ENCODE measurements around the gene ZFP92.

ZFP92 gene

DNA sequence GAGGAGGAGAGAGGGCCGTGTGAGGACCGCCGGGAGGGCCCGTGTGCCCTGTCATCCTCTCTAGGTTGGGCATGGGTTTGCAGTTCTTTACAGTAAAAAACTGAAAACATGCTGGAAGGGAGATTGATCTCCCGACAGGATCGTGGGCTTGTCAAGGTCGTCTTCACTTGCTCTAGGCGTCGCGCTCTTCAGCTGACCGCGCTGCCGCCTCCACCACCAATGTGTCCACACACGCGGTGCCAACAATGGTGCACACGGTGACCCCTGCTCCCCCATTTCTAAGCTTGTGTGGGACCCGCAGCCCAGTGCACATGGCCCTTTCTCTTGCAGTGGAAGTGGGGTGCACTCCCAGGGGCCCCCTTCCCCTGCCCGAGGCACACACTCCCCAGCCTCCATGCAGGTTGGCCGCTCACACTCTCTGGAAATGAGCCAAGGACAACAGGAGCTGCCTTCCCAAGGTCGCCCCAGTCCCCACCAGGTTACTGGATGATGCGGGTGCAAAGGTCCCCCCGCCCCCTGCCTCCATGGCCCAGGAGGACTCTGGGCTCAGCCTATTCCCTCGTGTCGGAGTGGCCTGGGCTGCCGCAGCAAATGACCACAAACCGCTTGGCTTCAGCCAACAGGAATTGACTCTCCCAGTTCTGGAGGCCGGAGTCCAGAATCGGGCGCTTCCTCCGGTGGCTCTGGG lies 1.7 kb upstream of the ZFP92 start:
- FAIRE-seq, result no peak

DNA sequence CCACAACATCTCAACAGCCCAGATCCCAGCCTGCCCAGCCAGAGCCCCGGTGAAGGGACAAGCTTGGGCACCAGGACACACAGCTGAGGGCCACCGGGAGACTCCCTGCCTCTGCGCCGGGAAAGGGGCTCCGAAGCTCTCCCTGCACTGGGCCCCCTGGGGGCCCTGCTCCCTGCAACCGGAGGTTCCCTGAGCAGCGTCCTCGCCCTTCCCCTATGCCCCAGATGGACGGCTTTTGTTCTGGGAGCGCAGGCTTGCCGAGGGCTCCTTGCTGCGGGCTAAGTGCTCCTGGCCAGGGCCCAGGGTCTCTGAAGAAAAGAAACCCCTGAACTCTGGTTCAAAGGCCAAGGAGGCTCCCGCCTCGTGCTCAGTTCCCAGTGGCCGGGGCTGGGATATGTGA lies 899 bp upstream of the ZFP92 start:
- FAIRE-seq, result no peak

DNA sequence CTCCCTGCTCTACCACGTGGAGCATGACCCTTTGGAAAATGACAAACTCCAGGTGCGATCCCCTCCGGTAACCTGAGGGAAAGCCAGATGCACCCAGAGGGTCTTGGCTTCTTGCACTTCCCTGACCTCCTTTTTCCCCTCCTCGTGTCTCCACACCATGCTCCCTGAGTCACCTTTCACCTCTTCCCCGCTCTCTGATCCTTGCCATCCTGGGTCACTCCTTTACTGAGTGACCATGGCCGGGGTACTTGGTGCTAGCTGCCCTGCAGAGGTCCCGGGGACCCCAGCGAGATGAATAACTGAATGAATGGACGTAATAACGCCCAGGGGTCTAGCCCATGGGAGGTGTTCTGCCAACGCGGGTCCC lies 401 bp upstream of the ZFP92 start:
- FAIRE-seq, result no peak

DNA sequence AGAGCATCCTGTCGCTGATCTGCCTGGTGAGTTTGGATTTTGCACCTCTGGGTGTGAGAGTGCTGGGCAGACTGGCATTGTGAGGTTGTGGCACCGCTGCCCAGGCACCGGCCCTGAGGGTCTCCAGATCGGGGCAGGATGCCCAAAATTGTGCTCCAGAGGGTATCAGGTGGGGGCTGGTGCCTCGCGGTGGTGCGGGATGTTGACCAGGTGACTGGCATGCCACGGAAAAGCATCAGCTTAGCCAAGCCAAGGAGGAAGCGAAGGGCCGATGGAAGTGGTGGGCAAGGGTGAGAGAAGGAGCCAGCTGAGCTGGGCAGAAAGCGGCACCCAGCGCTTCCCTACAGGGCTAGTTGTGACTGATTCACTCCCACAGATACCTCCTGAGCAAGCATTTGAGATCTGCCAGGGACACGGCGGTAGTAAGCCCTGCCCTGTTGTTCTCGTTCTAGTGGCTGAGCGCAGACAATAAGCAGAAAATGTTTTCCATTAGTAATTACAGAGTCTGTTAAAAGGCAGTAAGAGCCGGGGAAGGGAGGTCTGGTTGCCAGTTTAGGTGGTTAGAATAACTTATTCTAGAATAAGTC lies 809 bp downstream of the ZFP92 start:
- FAIRE-seq, result no peak

DNA sequence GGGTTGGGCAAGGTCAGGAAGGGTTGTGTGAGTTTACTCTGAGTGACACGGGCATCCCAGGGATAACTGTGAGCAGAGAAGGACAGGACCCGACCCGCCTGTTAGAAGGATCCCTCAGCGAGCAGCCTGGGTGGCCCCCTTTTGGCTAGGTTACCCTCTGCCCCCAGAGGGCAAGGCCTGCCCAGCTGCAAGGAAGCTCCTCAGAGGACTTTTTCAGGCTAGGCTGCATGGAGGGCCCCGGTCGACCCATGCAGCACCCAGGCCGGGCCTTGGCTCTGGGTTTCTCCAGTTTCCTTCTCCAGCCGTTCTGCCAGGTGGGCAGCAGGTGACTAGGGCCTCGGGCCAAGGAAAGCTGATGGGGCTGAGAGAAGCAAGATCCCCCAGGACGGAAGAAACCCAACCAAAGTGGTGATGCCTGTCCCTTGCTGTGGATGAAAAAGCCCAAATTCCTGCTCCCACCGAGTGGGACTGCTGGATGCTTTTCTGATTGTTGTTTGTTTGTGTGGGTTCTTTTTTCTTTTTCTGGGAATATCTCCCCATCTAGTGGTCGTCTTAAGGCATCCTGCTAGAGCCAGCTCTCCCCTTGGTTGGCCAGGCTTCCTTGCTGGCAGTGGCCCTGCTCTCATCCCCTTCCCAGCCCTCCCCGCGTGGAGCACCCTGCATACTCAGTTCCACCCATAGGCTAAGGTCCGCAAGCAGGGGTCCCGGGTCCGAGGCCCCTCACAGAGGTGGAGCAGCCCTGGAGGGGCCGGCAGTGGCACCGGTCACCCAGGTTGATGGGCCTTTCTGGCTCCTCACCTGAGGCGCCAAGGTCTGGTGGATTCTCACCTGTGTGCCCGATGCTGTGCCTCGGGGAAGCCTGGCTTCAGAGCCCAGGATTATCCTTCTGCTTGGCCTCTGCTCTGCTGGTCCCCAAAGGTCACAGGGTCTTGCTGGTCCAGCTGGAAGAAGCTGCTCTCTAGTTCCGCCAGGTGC lies 1.8 kb downstream of the ZFP92 start:
- no peak for FAIRE-seq

DNA sequence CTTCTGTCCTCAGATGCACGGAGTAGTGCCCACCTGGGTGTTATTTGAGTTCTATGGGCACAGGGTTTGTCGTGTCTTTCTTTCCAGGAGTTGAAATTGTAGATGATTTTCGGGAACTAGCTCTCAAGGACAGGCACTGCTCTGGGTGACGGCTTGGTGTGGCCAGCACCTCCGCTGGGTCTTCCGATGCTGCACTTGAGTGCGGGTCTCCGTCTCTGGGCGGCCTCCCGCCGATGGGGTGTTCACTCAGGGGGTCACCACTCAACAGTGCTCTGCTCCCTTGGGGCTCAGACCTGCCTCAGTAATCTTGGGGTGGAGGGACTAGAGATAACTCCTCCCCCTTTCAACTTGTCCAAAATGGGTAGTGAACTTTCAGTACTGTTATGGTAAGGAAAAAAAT lies 2.5 kb downstream of the ZFP92 start:
- FAIRE-seq, result no peak

DNA sequence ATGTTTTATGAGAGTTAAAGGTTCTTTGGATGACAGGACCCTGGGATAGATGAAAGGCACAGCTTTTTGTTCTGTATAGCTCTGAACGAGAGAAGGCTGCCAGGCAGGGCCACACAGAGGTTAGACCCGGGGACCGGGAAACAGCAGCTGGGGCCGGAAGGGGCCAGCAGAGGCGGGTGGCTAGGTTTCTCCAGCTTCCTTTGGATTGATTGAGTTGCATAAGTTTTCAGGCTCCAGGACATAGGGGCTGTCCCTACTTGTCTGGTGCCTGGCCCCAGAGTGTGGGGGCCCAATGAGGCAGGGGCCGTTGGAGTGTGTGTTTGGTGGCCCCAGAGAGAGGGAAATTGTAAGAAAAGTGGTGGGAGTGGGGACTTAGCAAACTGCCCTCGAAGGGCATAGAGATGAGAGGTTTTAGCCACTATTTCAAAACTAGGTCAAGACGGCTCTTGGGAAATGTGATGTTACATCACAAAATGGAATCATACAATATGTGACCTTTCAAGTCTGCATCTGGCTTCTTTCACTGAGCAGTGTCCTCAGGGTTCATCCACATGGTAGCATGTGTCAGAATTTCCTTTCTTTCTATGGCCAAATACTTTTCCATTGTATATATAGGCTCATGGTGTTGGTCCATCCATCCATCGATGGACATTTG lies 3.7 kb downstream of the ZFP92 start:
- FAIRE-seq, result no peak

DNA sequence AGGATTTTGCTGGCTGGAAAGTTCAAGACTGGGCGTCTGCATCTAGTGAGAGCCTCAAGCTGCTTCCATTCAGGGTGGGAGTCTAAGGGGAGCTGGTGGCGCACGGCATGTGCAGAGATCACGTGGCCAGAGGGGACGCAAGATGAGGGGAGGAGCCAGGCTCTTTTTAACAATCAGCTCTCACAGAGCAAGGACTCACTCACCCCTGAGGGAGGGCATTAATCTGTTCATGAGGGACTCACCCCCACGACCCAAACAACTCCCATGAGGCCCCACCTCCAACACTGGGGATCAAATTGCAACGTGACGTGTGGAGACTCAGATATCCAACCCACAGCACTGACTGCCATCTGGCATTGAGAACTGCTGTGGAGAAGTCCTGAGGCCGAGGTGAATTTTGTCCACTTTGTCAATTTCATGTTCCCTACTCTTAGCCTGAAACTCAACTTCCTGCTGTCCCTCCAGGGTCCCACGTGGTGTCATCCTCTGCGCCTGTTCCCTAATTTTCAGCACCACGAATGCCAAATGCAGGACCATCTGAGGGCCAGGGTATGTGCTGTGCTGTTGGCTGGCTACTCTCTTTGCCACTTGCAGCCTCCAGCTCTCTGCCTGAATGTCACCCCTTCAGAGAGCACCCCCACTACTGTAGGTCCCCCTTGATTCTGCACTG lies 5.6 kb downstream of the ZFP92 start:
- FAIRE-seq, result no peak

DNA sequence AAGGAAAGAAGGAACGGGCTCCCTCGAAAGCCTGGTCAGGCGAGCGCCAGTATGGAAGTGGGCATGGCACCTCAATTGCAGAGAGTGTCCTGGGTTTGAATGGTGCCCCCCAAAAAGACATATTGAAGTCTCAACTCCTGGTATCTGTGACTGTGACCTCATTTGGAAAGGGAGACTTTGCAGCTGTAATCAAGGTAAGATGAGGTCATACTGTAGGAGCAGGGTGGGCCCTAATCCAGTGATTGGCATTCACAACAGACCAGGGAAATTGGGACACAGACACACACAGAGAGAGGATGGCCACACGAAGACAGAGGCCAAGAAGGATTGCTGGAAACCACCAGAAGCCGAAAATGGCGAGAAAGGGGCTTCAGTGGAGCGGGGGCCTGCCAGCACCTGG lies 6.4 kb downstream of the ZFP92 start:
- no peak for FAIRE-seq

DNA sequence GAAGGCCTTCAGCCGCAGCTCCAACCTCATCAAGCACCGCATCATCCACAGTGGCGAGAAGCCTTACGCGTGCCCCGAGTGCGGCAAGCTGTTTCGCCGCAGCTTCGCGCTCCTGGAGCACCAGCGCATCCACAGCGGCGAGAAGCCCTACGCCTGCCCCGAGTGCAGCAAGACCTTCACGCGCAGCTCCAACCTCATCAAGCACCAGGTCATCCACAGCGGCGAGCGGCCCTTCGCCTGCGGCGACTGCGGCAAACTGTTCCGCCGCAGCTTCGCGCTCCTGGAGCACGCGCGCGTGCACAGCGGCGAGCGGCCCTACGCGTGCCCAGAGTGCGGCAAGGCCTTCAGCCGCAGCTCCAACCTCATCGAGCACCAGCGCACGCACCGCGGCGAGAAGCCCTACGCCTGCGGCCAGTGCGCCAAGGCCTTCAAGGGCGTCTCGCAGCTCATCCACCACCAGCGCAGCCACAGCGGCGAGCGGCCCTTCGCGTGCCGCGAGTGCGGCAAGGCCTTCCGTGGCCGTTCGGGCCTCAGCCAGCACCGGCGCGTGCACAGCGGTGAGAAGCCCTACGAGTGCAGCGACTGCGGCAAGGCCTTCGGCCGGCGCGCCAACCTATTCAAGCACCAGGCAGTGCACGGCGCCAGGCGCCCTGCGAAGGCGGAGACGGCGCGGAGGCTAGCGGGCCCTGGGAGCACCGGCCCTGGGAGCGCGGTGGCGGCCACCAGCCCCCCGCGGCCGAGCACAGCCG lies 9.8 kb downstream of the ZFP92 start:
- no peak for FAIRE-seq

DNA sequence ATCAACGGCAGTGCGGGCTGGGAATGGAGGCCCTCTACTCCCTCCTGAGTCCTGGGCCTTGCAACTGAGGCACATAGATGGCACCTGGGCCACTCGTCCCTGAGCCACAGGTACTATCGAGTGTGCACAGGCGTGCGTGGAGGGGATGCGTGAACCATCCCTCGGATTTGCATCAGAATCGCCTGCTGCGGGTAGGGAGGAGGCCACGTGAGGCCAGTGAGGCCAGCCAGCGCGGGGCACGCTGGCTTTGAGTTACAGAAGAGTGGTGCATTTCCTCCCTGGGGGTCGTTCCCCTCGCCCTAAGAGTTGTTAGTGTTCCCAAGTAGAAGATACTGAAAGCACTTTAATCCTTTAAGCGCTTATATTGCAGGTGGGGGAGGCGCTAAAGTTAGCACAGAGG lies 10.6 kb downstream of the ZFP92 start:
- FAIRE-seq, result no peak

DNA sequence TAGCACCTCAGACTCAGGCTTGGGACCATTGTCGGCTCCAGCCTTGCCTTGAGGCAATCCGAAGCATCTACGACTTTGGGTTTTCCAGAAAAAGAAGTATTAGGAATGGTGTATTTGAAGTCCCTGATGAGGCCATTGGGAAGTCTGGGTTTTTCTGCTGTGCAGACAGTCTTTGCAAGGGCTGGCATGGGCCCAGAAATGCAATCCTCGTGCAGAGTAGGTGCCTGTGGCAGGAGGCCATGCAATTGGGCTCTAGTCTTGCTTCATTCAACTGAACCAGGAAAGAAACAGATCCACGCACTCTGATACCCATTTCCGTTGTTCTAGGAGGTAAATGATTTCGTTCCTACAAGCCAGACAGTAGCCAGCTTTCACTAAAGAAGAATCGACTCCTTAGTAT lies 12.4 kb downstream of the ZFP92 start:
- FAIRE-seq, result no peak

DNA sequence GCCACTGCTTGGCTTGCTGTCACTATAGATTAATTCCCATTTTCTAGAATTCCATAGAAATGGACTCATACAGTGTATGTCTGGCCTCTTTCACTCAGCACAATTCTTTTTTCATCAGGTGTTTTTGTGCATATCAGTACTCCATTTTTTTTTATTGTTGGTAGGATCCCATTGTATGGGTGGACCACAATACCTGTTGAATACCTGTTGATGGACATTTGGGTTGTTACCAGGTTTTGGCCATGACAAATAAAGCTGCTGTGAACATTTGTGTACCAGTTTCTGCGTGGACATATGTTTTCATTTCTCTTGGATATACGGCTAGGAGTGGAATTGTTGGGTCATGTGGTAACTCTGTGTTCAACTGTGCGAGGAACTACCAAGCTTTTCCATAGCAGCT lies 14.9 kb downstream of the ZFP92 start:
- no peak for FAIRE-seq

DNA sequence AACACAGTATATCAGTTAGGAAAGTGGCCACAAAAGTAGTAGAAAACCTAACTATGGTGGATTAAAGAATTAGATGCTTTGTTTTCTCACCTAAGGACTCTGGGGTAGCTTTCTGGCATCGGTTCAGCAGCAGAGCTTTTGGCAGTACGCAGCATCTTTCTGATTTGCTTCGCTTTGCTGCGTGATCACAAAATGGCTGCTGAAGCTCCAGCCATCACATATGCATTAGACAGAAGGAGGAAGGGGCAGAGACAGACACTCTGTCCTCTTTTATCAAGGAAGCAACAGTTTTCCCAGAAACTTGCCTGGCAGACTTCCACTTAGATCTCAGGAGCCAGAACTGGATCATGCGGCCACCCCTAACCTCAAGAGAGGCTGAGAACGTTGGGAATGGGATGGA lies 19.5 kb downstream of the ZFP92 start:
- no peak for FAIRE-seq

DNA sequence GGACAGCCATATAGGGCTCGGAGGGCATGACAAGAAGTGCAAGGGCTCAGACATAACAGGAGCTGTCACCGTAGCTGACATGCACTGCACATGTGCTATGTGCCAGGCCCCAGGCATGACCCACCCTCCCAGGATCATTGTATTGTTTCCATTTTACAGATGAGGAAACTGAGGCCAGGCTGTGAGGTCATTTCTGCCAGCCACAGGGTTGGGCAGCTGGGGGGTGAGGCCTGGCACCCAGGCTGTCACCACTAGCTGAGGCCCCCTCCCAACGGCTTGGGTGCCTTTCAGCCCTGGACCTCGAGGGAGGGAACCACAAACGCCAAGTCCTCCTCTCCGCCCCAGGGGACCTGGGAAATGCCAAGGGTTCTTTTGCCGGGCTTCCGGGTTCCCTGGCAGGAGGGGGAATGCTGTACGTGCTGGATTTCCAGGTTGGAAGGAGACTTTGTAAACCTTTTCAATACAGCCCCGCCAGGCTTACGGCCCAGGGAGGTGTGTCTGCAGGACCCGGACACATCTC lies 21.9 kb downstream of the ZFP92 start:
- no peak for FAIRE-seq

DNA sequence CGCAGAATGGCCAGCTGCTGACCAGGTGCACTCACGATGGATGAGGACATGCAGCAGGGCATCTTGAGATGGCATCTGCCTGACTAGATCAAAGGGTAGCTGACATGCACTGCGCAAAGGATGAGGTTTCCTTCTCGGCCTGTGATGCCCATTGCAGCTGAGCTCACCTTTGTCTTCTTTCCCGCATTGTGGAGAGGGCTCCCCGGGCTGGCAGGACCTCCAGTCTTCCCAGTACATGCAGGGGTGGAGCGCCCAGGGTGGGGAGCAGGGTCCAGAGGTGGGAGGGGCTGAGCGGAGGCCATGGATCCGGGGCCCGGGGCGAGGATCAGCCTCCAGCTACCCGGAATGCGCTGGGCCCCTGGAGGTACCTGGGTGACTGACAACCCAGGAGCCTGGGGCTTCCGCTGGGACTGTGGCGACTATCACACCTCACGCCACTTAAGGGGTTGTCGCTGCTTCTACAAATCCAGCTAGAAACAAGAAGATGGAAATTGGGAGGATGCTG lies 22.6 kb downstream of the ZFP92 start:
- FAIRE-seq, result no peak

DNA sequence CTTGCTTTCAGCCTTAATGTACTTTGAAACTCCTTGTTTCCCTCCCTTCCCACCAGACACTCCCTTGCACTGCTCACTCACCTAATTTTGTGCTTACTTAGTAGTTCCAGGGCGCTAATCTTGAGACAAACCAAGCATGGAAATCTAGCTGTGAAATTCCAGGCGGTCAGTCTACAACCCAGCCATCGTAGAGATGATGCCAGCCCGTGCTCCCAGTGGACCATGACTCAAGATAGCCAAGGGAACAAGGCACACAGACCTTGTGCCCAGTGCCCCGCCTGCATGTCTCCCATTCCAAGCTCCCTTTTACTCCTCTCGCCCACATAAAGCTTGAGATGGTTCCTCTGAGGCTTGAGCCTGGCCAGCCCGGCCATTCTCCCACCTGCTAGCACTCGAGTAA lies 23.5 kb downstream of the ZFP92 start:
- FAIRE-seq, result no peak

DNA sequence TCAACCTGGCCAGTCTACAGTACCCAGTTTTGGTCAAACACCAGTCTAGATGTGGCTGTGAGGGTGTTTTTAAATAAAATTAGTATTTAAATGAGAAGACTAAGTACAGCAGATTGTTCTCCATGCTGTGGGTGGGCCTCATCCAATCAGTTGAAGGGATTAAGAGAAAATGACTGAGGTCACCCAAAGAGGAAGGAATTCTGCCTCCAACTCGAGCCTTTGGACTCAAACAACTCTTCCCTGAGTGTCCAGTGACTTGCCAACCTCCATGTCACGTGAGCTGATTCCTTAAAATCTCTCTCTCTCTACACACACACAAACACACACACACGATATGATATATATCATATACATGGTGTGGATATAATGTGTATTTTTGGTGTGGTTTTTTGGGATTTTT lies 24.6 kb downstream of the ZFP92 start:
- no peak for FAIRE-seq

DNA sequence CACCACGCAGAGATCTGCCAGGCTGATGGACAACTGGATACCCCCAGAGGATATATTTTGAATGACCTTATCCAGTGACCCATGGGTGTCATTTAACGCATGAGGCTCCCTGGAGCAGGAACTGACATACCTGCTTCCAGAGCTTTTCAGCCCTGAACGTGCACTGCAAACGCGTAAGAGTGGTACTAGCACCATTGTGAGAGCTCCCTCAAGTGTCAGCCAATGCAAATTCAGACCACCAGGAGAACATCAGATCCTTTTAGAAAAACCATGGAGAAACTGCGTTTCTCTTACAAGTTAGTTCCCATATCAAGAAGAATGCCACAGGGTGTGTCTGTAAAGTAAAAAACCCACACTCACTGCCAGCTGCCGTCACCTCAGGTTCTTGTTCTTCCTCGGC lies 27.3 kb downstream of the ZFP92 start:
- peak; percentile 15 for FAIRE-seq

DNA sequence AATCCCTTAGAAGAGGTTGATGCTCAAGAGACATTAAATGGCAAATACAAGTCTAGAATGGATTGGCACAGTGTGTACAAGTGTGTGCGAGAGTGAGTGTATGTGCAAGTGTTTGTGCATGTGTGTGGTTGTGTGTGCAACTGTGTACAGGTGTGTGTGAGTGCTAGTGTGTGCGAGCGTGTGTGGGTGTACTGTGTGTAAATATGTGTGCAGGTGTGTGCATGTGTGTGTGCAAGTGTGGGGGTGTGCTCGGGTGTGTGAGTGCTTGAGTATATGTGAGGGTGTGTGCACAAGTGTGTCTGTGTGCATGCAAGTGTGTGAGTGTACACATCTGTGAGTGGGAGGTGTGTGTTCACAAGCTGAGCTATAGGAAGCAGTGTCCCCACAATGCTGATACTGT lies 28.7 kb downstream of the ZFP92 start:
- FAIRE-seq, result no peak

DNA sequence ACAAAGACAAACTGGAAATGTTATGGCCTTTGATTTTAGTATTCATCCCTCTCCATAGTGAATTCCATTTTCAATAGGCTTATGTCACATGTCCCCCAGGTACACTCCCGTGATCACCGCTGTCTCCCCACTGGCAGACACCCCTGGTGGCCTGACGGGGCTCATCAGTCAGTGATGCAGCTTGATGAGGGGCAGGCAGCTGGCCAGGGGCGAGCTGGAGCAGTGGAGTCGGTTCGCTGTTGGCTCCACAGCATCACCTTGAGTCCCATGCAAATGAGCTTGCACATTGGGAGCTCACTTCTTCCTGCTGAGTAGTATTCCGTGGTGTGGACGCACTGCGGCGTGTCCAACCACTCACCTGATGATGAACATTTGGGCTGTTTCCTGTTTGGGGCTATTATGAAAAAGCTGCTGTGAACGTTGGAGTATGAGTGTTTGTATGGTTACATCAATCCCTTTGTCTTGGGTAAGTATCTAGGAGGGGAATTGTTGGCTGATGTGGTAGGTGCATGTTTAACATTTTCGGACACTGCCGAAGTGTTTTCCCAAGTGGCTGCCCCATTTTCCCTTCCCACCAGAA lies 29.4 kb downstream of the ZFP92 start:
- FAIRE-seq, result no peak

Data from G401.6 (cell line).